ENCODE measurements around the gene GRIA3.
"Not testable (repeated sequence)": the region's sequence is repeated elsewhere in the genome, so short reads cannot be mapped to it uniquely, and the experiment has no call there.

- TF ChIP-seq, protein P1, sequence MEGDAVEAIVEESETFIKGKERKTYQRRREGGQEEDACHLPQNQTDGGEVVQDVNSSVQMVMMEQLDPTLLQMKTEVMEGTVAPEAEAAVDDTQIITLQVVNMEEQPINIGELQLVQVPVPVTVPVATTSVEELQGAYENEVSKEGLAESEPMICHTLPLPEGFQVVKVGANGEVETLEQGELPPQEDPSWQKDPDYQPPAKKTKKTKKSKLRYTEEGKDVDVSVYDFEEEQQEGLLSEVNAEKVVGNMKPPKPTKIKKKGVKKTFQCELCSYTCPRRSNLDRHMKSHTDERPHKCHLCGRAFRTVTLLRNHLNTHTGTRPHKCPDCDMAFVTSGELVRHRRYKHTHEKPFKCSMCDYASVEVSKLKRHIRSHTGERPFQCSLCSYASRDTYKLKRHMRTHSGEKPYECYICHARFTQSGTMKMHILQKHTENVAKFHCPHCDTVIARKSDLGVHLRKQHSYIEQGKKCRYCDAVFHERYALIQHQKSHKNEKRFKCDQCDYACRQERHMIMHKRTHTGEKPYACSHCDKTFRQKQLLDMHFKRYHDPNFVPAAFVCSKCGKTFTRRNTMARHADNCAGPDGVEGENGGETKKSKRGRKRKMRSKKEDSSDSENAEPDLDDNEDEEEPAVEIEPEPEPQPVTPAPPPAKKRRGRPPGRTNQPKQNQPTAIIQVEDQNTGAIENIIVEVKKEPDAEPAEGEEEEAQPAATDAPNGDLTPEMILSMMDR (IDR thresholded peaks at IDR 0.05): not testable (repeated sequence)
- not testable (repeated sequence) for TF ChIP-seq POLR2A (IDR thresholded peaks at IDR 0.05)
These were observed 202.1 kb downstream of the GRIA3 start for GRCh38 chrX:123386196-123386595.
